Activated naive CD8-positive, alpha-beta T cell treated with anti-CD3 and anti-CD28 coated beads, Interleukin-2, amount 10 ng/mL, durations not matched to agents 7 days and 5 days (primary cell): Measurements from ENCODE around the gene TRIM10. TPM values are rescaled to one million over a fixed set of nuclear protein-coding genes. Genes with fewer than 3 reads are reported as not detected.
A peak's percentile ranks its signal among the peaks of the same experiment; 100 is the strongest.
"Not testable (repeated sequence)": the region's sequence is repeated elsewhere in the genome, so short reads cannot be mapped to it uniquely, and the experiment has no call there.

Experiments used
- ATAC-seq: fragments of 150-1000 bp; cut with Tn5 transposase; one replicate; pipeline ENCODE4 v1.10.0; 2021; ENCODE audit warnings: low read depth, moderate library complexity
- POLR2A ChIA-PET: fragments of 350-600 bp; sonication (Branson Sonifier 250); formaldehyde crosslinking; loops from one replicate; lab custom pipeline; 2021; ENCODE audit warnings: antibody characterized with exemption; lab: Charles Lee
- DNase-seq: peaks from one replicate; pipeline ENCODE4 v3.0.0; 2021
- H3K27ac Mint-ChIP-seq: one replicate; pipeline ENCODE4 v1.8.0; 2022; ENCODE audit warnings: mild to moderate bottlenecking, mixed read lengths
- H3K27me3 Mint-ChIP-seq: one replicate; pipeline ENCODE4 v1.8.0; 2022; ENCODE audit warnings: mild to moderate bottlenecking, moderate library complexity, mixed read lengths
- H3K36me3 Mint-ChIP-seq: one replicate; pipeline ENCODE4 v1.8.0; 2021; ENCODE audit warnings: mild to moderate bottlenecking, mixed read lengths
- H3K4me1 Mint-ChIP-seq: one replicate; pipeline ENCODE4 v1.8.0; 2021; ENCODE audit warnings: mixed read lengths
- H3K4me3 Mint-ChIP-seq: one replicate; pipeline ENCODE4 v1.8.0; 2022; ENCODE audit warnings: mild to moderate bottlenecking, moderate library complexity, mixed read lengths
- H3K9me3 Mint-ChIP-seq: one replicate; pipeline ENCODE4 v1.8.0; 2021; ENCODE audit warnings: mixed read lengths
- total RNA-seq, 2 experiments: library from RNA; stranded (reverse); gene quantifications; one replicate each; pipeline ENCODE4 v1.2.3, GENCODE V29; 2021

TRIM10 gene
- total RNA-seq, 2 experiments from 2014 or later: not detected

- Mint-ChIP-seq H3K4me3 (no peak overlapping the region), H3K9me3 (no peaks in the 10 kb centered on the region), H3K36me3 (no peaks in the 10 kb centered on the region), H3K4me1 (peaks cover 24% of the 10 kb centered on the region), H3K27me3 (peaks cover 22% of the 10 kb centered on the region), H3K27ac (no peak overlapping the region)
- ATAC-seq (peak; percentile 50), DNase-seq (no peak)
- POLR2A ChIA-PET: no interaction called here
Measured at GRCh38 chr6:30167101-30167500, 6.1 kb upstream of the TRIM10 start.

GRCh38 chr6:30165238-30165637 lies 4.2 kb upstream of the TRIM10 start:
- ATAC-seq, H3K27me3 Mint-ChIP-seq, DNase-seq, H3K27ac Mint-ChIP-seq, POLR2A ChIA-PET, H3K4me3 Mint-ChIP-seq, H3K36me3 Mint-ChIP-seq, H3K9me3 Mint-ChIP-seq: not testable (repeated sequence)
- H3K4me1 Mint-ChIP-seq: peaks cover 22% of the 10 kb centered on the region

DNA sequence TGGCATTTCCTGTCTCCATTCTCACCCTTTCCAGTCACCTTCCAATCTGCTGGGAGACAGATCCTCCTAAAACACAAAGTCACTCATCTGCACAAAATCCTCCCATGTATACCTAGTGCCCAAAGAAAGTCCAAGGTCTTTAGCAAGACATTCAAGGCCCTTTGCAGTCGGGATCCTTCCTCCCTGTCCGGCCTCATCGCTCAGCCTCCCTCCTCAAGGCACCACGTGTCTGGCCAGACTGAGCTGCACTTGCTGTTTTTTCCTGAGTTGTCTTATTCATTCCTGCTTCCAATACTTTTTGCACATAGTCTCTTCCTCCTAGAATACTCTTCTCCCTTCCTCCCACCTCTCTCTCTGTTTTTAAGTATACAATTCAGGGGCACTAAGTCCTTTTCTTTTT lies 3.7 kb upstream of the TRIM10 start:
- H3K27me3 Mint-ChIP-seq: peaks cover 4% of the 10 kb centered on the region
- no peak for ATAC-seq
- no peak overlapping the region for H3K27ac Mint-ChIP-seq
- no peak for DNase-seq
- H3K4me3 Mint-ChIP-seq: no peak overlapping the region
- POLR2A ChIA-PET: interaction anchor here (1.3 kb wide), 1 partner anchor 50 kb away, joined by 3 read pairs; no protein-coding TSS in a partner anchor
- peaks cover 22% of the 10 kb centered on the region for H3K4me1 Mint-ChIP-seq
- H3K36me3 Mint-ChIP-seq: no peaks in the 10 kb centered on the region
- no peaks in the 10 kb centered on the region for H3K9me3 Mint-ChIP-seq

DNA sequence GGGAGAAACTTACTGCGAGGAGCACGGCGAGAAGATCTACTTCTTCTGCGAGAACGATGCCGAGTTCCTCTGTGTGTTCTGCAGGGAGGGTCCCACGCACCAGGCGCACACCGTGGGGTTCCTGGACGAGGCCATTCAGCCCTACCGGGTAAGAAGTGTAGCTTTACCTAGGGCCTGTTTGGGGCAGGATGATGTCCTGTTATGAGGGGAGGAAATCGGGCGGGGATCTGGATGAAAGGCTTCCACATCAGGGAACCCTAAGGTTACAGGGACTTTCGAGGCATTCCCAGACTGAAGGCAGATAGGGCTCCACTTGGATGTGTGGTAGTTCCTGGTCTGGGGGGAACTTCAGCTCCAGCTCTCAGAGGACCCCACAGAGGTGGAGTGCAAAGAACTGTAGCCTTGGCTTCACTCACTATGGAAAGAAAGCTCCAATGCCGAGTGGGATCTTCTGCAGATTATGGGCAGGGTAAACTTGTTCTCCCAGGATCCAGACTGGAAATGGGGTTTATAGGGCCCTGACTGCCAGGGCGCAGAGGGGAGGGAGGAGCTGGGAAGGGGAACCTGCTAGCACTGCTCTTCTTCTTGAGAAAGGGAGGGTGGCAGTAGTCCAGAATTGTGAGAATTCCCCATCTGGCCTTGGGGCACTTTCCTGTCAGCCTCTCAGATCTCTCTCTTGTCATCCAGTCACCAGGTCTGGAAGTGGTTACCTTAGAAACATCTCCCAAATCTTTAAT lies 3.1 kb upstream of the TRIM10 start:
- Mint-ChIP-seq H3K4me3 (no peak overlapping the region), H3K27me3 (peaks cover 4% of the 10 kb centered on the region), H3K36me3 (no peaks in the 10 kb centered on the region), H3K27ac (no peak overlapping the region), H3K9me3 (no peaks in the 10 kb centered on the region), H3K4me1 (peaks cover 22% of the 10 kb centered on the region)
- ATAC-seq (no peak), DNase-seq (no peak)
- POLR2A ChIA-PET: interaction anchor here (1.3 kb wide), 1 partner anchor 50 kb away, joined by 3 read pairs; no protein-coding TSS in a partner anchor

DNA sequence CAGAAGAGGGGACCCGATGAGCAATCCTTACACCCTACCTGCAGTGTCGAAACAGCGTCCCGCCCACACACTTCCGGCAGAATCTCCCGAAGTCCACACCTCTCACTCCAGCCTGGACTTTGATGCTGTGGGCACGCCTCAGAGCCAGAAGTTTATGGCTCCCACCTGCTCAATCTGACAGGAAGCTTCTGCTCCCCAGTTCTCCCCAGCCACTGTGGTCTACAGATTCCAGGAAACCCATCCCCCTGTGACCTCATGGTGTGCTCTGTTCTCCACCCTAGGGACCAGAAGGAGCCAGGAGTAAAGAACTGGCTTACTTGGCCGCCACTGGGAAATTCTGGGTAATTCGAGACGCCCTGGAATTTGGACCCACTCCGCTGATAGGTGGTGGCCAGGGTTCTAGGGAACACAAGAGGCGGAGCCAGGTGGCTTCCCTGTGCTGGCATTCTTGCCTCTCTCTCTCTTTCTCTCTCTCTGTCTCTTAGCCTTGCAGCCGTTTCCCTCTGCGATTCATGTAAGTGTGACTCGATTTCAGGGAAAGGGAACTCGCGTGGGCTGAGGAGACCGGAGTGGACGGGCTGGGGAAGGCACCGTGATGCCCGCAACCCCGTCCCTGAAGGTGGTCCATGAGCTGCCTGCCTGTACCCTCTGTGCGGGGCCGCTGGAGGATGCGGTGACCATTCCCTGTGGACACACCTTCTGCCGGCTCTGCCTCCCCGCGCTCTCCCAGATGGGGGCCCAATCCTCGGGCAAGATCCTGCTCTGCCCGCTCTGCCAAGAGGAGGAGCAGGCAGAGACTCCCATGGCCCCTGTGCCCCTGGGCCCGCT lies 2.3 kb upstream of the TRIM10 start, which contains the start of gene TRIM15:
Gene TRIM15 (plus strand): TSS at position 457 of the 828 bp plus-strand sequence. CDS start 139 bp downstream, at position 596.
- Mint-ChIP-seq H3K27ac (no peak within 1 kb of the TSS), H3K9me3 (no peaks in the 10 kb centered on the region), H3K36me3 (no peaks in the 10 kb centered on the region), H3K4me3 (peak within 1 kb of the TSS; percentile 6), H3K27me3 (no peaks in the 10 kb centered on the region), H3K4me1 (peaks cover 24% of the 10 kb centered on the region)
- ATAC-seq (peak; percentile 40), DNase-seq (peak; percentile 49)
- POLR2A ChIA-PET: interaction anchor here (1.3 kb wide), 1 partner anchor 51 kb away, joined by 3 read pairs; no protein-coding TSS in a partner anchor

GRCh38 chr6:30162265-30163089 lies 1.5 kb upstream of the TRIM10 start:
- no peak overlapping the region for H3K27ac Mint-ChIP-seq
- H3K36me3 Mint-ChIP-seq: no peaks in the 10 kb centered on the region
- peak overlapping the region; percentile 3 for H3K4me3 Mint-ChIP-seq
- H3K27me3 Mint-ChIP-seq: no peaks in the 10 kb centered on the region
- POLR2A ChIA-PET: no interaction called here
- no peak for ATAC-seq
- DNase-seq: no peak
- no peaks in the 10 kb centered on the region for H3K9me3 Mint-ChIP-seq
- H3K4me1 Mint-ChIP-seq: peaks cover 22% of the 10 kb centered on the region

DNA sequence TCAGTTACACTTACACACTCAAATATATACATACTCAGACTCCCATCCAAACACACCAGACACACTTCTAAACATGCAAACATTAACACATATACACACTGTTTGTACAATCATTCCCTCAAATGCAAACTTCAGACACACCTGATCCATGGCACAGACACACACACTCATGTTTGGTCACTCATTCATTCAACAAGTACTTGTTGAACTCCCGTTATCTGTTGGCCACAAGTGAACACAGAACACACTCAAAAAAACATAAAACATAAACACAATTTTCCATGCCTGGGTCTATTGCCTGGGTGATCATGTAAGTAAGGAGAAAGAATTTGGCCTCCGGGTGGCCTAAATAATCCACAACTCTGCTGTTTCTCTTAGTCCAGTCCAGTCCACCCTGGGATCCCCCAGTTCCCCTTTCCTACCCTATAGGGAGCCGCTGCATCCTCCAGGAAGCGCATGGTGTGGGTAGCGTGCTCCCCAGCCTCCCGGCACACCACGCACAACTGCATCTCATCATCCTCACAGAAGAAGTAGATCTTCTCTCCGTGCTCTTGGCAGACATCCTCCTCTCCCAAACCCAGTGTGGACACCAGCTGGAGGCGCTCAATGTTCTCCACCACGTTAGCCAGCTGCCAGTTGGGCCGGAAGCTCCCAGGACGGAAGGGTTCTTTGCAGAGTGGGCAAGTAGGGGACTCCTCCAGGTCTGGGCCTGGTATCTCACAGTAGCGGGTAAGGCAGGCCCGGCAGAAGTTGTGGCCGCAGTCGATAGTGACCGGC lies 815 bp downstream of the TRIM10 start:
- POLR2A ChIA-PET: no interaction called here
- Mint-ChIP-seq H3K4me3 (no peak overlapping the region), H3K36me3 (no peaks in the 10 kb centered on the region), H3K9me3 (no peaks in the 10 kb centered on the region), H3K27ac (no peak overlapping the region), H3K4me1 (peaks cover 16% of the 10 kb centered on the region), H3K27me3 (peaks cover 5% of the 10 kb centered on the region)
- no peak for ATAC-seq
- no peak for DNase-seq

GRCh38 chr6:30158475-30159040 lies 2.5 kb downstream of the TRIM10 start:
- H3K9me3 Mint-ChIP-seq: no peaks in the 10 kb centered on the region
- no peak overlapping the region for H3K4me3 Mint-ChIP-seq
- POLR2A ChIA-PET: no interaction called here
- peaks cover 10% of the 10 kb centered on the region for H3K27me3 Mint-ChIP-seq
- H3K27ac Mint-ChIP-seq: no peak overlapping the region
- DNase-seq (no peak), ATAC-seq (no peak)
- H3K36me3 Mint-ChIP-seq: no peaks in the 10 kb centered on the region
- peaks cover 16% of the 10 kb centered on the region for H3K4me1 Mint-ChIP-seq

DNA sequence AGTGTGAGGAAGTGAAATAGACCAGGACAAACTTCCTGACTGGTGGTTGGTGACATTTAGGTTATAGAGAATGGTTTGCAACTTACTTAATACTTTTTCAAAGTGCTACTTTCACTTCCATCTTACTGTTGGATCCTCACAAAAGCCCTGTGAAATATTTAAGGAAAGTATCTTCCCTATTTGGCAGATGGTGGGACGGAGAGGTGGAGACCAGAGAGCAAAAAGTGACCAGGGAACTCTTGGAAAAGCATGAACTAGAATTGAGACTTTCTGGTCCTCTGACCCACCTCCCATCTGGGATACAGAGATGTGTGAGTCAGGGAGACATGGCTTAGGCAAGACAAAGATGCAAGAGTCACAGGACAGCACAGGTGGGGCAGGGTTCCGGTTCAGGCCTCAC lies 3.0 kb downstream of the TRIM10 start:
- Mint-ChIP-seq H3K36me3 (no peaks in the 10 kb centered on the region), H3K27me3 (peaks cover 13% of the 10 kb centered on the region), H3K4me3 (no peak overlapping the region), H3K4me1 (peaks cover 13% of the 10 kb centered on the region), H3K9me3 (no peaks in the 10 kb centered on the region), H3K27ac (no peak overlapping the region)
- POLR2A ChIA-PET: no interaction called here
- DNase-seq (no peak), ATAC-seq (no peak)

DNA sequence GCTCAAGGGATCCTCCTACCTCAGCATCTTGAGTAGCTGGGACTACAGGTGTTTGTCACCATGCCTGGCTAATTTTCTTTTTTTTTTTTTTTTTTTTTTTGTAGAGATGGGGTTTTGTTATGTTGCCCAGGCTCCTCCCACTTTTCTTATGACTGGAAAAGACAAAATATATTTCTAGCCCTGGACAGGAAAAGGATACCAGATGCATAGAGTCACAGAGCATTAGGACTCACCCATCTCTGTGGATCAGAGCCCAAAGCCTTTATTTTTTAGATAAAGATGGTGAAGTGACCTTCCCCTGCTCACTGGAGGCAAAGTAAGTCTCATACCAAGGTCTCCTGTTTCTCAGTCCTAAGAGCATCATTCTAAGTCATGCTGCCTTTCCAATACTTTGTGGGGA lies 3.4 kb downstream of the TRIM10 start:
- Mint-ChIP-seq H3K9me3 (no peaks in the 10 kb centered on the region), H3K4me1 (peaks cover 13% of the 10 kb centered on the region), H3K36me3 (no peaks in the 10 kb centered on the region), H3K4me3 (no peak overlapping the region), H3K27me3 (peaks cover 16% of the 10 kb centered on the region), H3K27ac (no peak overlapping the region)
- ATAC-seq: no peak
- POLR2A ChIA-PET: no interaction called here
- no peak for DNase-seq

DNA sequence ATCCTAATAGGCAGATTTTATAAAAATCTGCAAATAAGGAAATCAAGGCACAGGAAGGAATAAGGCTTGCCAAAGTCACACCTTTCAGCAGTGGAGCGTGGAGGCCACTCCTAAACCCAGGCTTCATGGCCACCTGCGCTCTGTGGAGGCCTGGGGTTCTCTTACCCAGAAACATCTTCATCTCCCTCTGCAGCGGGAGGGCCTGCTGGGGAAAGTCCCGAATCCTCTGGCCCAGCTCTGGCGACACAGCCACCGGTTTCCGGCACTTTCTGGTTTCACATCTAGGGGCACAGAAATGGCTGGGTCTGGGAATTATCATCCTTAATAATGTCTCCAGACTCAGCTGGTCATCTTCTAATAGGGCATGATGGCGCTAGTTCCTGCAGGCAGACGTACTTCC lies 4.2 kb downstream of the TRIM10 start:
- Mint-ChIP-seq H3K27me3 (peaks cover 19% of the 10 kb centered on the region), H3K9me3 (no peaks in the 10 kb centered on the region), H3K4me3 (no peak overlapping the region), H3K36me3 (no peaks in the 10 kb centered on the region), H3K27ac (no peak overlapping the region), H3K4me1 (peaks cover 9% of the 10 kb centered on the region)
- ATAC-seq (no peak), DNase-seq (no peak)
- POLR2A ChIA-PET: no interaction called here

DNA sequence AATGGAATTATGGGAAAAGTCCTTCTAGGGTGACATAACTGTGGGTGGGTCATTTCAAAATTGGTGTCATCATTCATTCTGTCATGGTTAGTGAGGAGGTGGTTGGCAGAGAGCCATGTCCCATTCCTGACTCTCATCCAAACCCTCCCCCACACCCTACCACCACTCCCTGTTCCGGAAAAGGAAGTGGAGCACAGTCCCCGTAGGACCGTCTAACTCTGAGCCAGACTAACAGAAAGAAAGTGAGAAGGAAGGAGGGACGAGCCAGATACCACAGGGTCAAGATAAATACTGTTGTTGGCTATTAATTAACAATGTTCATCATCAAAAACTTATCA lies 4.8 kb downstream of the TRIM10 start:
- Mint-ChIP-seq H3K36me3 (no peaks in the 10 kb centered on the region), H3K27ac (no peak overlapping the region), H3K4me3 (no peak overlapping the region), H3K9me3 (no peaks in the 10 kb centered on the region), H3K4me1 (peaks cover 13% of the 10 kb centered on the region), H3K27me3 (peaks cover 19% of the 10 kb centered on the region)
- POLR2A ChIA-PET: no interaction called here
- no peak for DNase-seq
- ATAC-seq: no peak
